ENCODE results near the gene ALPL.

DNA sequence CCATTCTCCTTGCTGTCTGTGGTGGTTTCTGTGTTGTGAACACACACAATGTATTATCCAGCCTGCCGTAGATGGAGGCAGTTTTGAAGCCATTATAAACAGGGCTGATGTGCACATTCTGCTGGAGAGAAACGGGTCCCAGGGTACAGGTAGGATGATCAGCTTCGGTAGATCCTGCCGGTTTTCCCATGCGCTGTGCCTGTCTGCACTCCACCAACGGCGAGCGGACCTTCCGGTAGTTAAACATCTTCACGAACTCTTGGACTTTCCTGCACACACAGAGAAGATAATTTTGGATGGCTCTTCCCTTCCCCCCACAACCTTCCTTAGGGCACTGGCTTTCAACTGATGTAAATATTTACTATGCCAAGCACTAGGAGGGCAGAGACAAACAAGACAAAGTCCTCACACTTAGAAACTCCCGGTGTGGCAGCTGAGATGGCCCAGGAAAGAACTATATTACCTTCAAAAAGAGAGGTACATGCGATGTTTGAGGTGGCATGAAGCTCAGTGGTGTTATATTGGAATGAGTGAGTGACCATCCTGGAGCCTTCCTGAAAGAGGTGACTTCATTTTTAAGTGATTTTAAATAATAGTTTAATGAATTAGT is 41.7 kb downstream of the ALPL start:
- TF ChIP-seq CTCF (IDR thresholded peaks at IDR 0.05) (no peak), POLR2A (IDR thresholded peaks at IDR 0.05) (no peak), EP300 (IDR thresholded peaks at IDR 0.05) (no peak)

Measured in ovary (tissue), 3 donors.